ENCODE measurements around the gene AHCY. TPM values are rescaled to one million over a fixed set of nuclear protein-coding genes. Genes with fewer than 3 reads are reported as not detected.

AHCY gene
- total RNA-seq, 2 experiments from 2014 or later: 16.7 to 16.9 TPM

- Mint-ChIP-seq H3K4me3 (no peak overlapping the region), H3K9me3 (no peaks in the 10 kb centered on the region), H3K36me3 (ENCODE audit: low read depth) (peaks cover 65% of the 10 kb centered on the region), H3K4me1 (ENCODE audit: low read depth) (no peaks in the 10 kb centered on the region), H3K27me3 (no peaks in the 10 kb centered on the region), H3K27ac (no peak overlapping the region)
- POLR2A ChIA-PET: no interaction called here
- no peak for DNase-seq
- CTCF ChIA-PET: no interaction called here
- no peaks in the 10 kb centered on the region for H3K4me1 ChIP-seq (ENCODE audit: insufficient read depth, low read length)
- no peak for ATAC-seq (ENCODE audit: poor library complexity)
- H3K27ac ChIP-seq (ENCODE audit: low read depth in 1 of 2, low read length in 2 of 2): no peak overlapping the region
- peaks cover 38% of the 10 kb centered on the region for H3K36me3 ChIP-seq (ENCODE audit: insufficient read depth, low read length)
- no peaks in the 10 kb centered on the region for H3K9me3 ChIP-seq (ENCODE audit: control insufficient read depth in 1 of 2, insufficient read depth in 1 of 2, low read length in 2 of 2)
- H3K27me3 ChIP-seq (ENCODE audit: control insufficient read depth in 1 of 2, insufficient read depth in 2 of 2, low read length in 2 of 2): no peaks in the 10 kb centered on the region
- intact Hi-C loops (cut with DNase I, micrococcal nuclease): no loop called here
- no peak for TF ChIP-seq CTCF (IDR thresholded peaks at IDR 0.05)
- H3K4me3 ChIP-seq (ENCODE audit: low read length): no peak overlapping the region
Measured at GRCh38 chr20:34282041-34282440, 21.1 kb downstream of the AHCY start.

GRCh38 chr20:34281177-34281576 is 22.0 kb downstream of the AHCY start:
- POLR2A ChIA-PET: no interaction called here
- DNase-seq (no peak), ATAC-seq (ENCODE audit: poor library complexity) (no peak)
- Mint-ChIP-seq H3K4me1 (ENCODE audit: low read depth) (no peaks in the 10 kb centered on the region), H3K36me3 (ENCODE audit: low read depth) (peaks cover 62% of the 10 kb centered on the region), H3K9me3 (no peaks in the 10 kb centered on the region), H3K27ac (no peak overlapping the region), H3K27me3 (no peaks in the 10 kb centered on the region), H3K4me3 (no peak overlapping the region)
- intact Hi-C loops (cut with DNase I, micrococcal nuclease): no loop called here
- Histone ChIP-seq H3K4me3 (ENCODE audit: low read length) (no peak overlapping the region), H3K27me3 (ENCODE audit: control insufficient read depth in 1 of 2, insufficient read depth in 2 of 2, low read length in 2 of 2) (no peaks in the 10 kb centered on the region), H3K36me3 (ENCODE audit: insufficient read depth, low read length) (peaks cover 41% of the 10 kb centered on the region), H3K9me3 (ENCODE audit: control insufficient read depth in 1 of 2, insufficient read depth in 1 of 2, low read length in 2 of 2) (no peaks in the 10 kb centered on the region), H3K4me1 (ENCODE audit: insufficient read depth, low read length) (no peaks in the 10 kb centered on the region), H3K27ac (ENCODE audit: low read depth in 1 of 2, low read length in 2 of 2) (no peak overlapping the region)
- CTCF ChIA-PET: no interaction called here
- TF ChIP-seq CTCF (IDR thresholded peaks at IDR 0.05): no peak

- ATAC-seq (ENCODE audit: poor library complexity) (no peak), DNase-seq (no peak)
- H3K4me3 ChIP-seq (ENCODE audit: low read length): no peak overlapping the region
- H3K36me3 ChIP-seq (ENCODE audit: insufficient read depth, low read length): peaks cover 15% of the 10 kb centered on the region
- Mint-ChIP-seq H3K4me3 (no peak overlapping the region), H3K9me3 (no peaks in the 10 kb centered on the region), H3K36me3 (ENCODE audit: low read depth) (peaks cover 17% of the 10 kb centered on the region), H3K4me1 (ENCODE audit: low read depth) (no peaks in the 10 kb centered on the region), H3K27ac (no peak overlapping the region), H3K27me3 (peaks cover 3% of the 10 kb centered on the region)
- TF ChIP-seq CTCF (IDR thresholded peaks at IDR 0.05): no peak
- H3K4me1 ChIP-seq (ENCODE audit: insufficient read depth, low read length): no peaks in the 10 kb centered on the region
- no peak overlapping the region for H3K27ac ChIP-seq (ENCODE audit: low read depth in 1 of 2, low read length in 2 of 2)
- H3K9me3 ChIP-seq (ENCODE audit: control insufficient read depth in 1 of 2, insufficient read depth in 1 of 2, low read length in 2 of 2): no peaks in the 10 kb centered on the region
- CTCF ChIA-PET: no interaction called here
- no peaks in the 10 kb centered on the region for H3K27me3 ChIP-seq (ENCODE audit: control insufficient read depth in 1 of 2, insufficient read depth in 2 of 2, low read length in 2 of 2)
- POLR2A ChIA-PET: no interaction called here
- intact Hi-C loops (cut with DNase I, micrococcal nuclease): loop anchor here in 1 of 2 experiments (5.0 kb wide), 1 partner anchor 82 kb away; no protein-coding TSS in a partner anchor
Measured at GRCh38 chr20:34274694-34275093, 28.5 kb downstream of the AHCY start.

All from CD4-positive, alpha-beta T cell (primary cell).